AG04449 (cell line): Measurements from ENCODE around the gene RAB44.
"Not testable (repeated sequence)": the region's sequence is repeated elsewhere in the genome, so short reads cannot be mapped to it uniquely, and the experiment has no call there.

Experiments
- CTCF ChIA-PET: fragments of 350-600 bp; formaldehyde crosslinking; extraction: SDS; loops from one replicate; lab custom pipeline; 2021; ENCODE audit warnings: antibody characterized with exemption; lab: Yijun Ruan, JAX
- POLR2A ChIA-PET: fragments of 400-600, 350-600 bp; formaldehyde crosslinking; extraction: SDS; loops from one replicate; lab custom pipeline; 2020; ENCODE audit warnings: antibody characterized with exemption, inconsistent platforms; lab: Yijun Ruan, JAX
- DNase-seq: peaks from one replicate; pipeline ENCODE4 v3.0.0-alpha.2; 2010; ENCODE audit warnings: low read depth, low spot score
- H3K4me3 ChIP-seq: 2 replicates; pipeline ENCODE4 v1.5.1; 2011; ENCODE audit warnings: low read depth, mild to moderate bottlenecking, control low read depth, low read length
- CTCF ChIP-seq: IDR thresholded peaks from one replicate; pipeline ENCODE4 v1.5.1; 2011; ENCODE audit warnings: mild to moderate bottlenecking, moderate library complexity, low read length, control low read depth, inconsistent platforms; ENCODE audit not compliant: insufficient read depth; ENCODE audit errors: missing control alignments

The RAB44 gene

GRCh38 chr6:36721369-36722140, 23.9 kb downstream of the RAB44 start:
- no peak overlapping the region for H3K4me3 ChIP-seq
- CTCF ChIA-PET: interaction anchor here (4.0 to 18.0 kb wide), 5 partner anchors 11 to 108 kb away, joined by 34 to 179 read pairs (median 39); no protein-coding TSS in a partner anchor
- DNase-seq: no peak
- TF ChIP-seq CTCF: no peak
- POLR2A ChIA-PET: no interaction called here

GRCh38 chr6:36722365-36722764, 24.7 kb downstream of the RAB44 start:
- POLR2A ChIA-PET: no interaction called here
- TF ChIP-seq CTCF: no peak
- H3K4me3 ChIP-seq: no peak overlapping the region
- CTCF ChIA-PET: interaction anchor here (0.9 to 18.0 kb wide), 7 partner anchors 12 to 108 kb away, joined by 3 to 179 read pairs (median 35); no protein-coding TSS in a partner anchor
- DNase-seq: no peak

GRCh38 chr6:36722879-36723278, 25.3 kb downstream of the RAB44 start:
- ChIA-PET POLR2A (no interaction called here), CTCF (interaction anchor here (0.9 to 18.0 kb wide), 9 partner anchors 12 to 109 kb away, joined by 3 to 179 read pairs (median 34); no protein-coding TSS in a partner anchor)
- DNase-seq: no peak
- TF ChIP-seq CTCF: no peak
- H3K4me3 ChIP-seq: no peak overlapping the region

GRCh38 chr6:36723992-36724391, 26.4 kb downstream of the RAB44 start:
- ChIA-PET POLR2A (interaction anchor here (1.0 kb wide), 1 partner anchor 45 kb away, joined by 3 read pairs; the partner anchor contains the start of gene CDKN1A), CTCF (interaction anchor here (0.6 to 18.0 kb wide), 28 partner anchors 9 to 322 kb away, joined by 3 to 179 read pairs (median 4); partner anchors contain the start of gene RAB44)
- not testable (repeated sequence) for H3K4me3 ChIP-seq, DNase-seq

- TF ChIP-seq CTCF: peak; percentile 52
- no peak overlapping the region for H3K4me3 ChIP-seq
- ChIA-PET POLR2A (interaction anchor here (1.0 kb wide), 1 partner anchor 46 kb away, joined by 3 read pairs; the partner anchor contains the start of gene CDKN1A), CTCF (interaction anchor here (0.6 to 18.0 kb wide), 31 partner anchors 10 to 321 kb away, joined by 3 to 179 read pairs (median 4); partner anchors contain the start of gene RAB44)
- no peak for DNase-seq
Observed at GRCh38 chr6:36724514-36725390, 27.1 kb downstream of the RAB44 start.

- TF ChIP-seq CTCF: no peak
- ChIA-PET POLR2A (no interaction called here), CTCF (interaction anchor here (1.0 to 18.0 kb wide), 12 partner anchors 9 to 192 kb away, joined by 3 to 179 read pairs (median 12); no protein-coding TSS in a partner anchor)
- no peak overlapping the region for H3K4me3 ChIP-seq
- no peak for DNase-seq
Observed at GRCh38 chr6:36725581-36725980, 28.0 kb downstream of the RAB44 start.
